Ascending aorta (tissue), 2 donors: ENCODE measurements around the gene UPK3BL2. TPM values are rescaled to one million over a fixed set of nuclear protein-coding genes. Genes with fewer than 3 reads are reported as not detected.
"Not testable (repeated sequence)": the region's sequence is repeated elsewhere in the genome, so short reads cannot be mapped to it uniquely, and the experiment has no call there.

Experiments
- DNase-seq, 2 donors: peaks; one replicate each; pipeline ENCODE4 v3.0.0-alpha.2; 2019; ENCODE audit warnings: low spot score in 2 of 2
- H3K27ac ChIP-seq, 2 donors: fragments of 200-600 bp; sonication (generic); one replicate each; pipeline ENCODE4 v1.5.1; 2016 to 2017; ENCODE audit warnings: mild to moderate bottlenecking in 1 of 2
- H3K27me3 ChIP-seq: fragments of 200-600 bp; sonication (generic); one replicate; pipeline ENCODE4 v1.5.1; 2017
- H3K36me3 ChIP-seq, 2 donors: fragments of 200-600 bp; sonication (generic); one replicate each; pipeline ENCODE4 v1.5.1; 2016
- H3K4me1 ChIP-seq, 2 donors: fragments of 200-600 bp; sonication (generic); one replicate each; pipeline ENCODE4 v1.5.1; 2016 to 2017; ENCODE audit warnings: mild to moderate bottlenecking in 1 of 2
- H3K4me3 ChIP-seq, 2 donors: fragments of 200-600 bp; sonication (generic); one replicate each; pipeline ENCODE4 v1.5.1; 2016 to 2017; ENCODE audit warnings: mild to moderate bottlenecking in 1 of 2
- H3K9me3 ChIP-seq, 2 donors: fragments of 200-600 bp; sonication (generic); one replicate each; pipeline ENCODE4 v1.5.1; 2016
- CTCF ChIP-seq, 3 experiments: fragments of 200-600 bp in 2 of 3; fragments of 450-650 bp in 1 of 3; sonication (generic) in 2 of 3; IDR thresholded peaks; one replicate each; pipeline ENCODE4 v1.5.1; 2016 to 2019; ENCODE audit warnings: antibody characterized with exemption in 3 of 3, mild to moderate bottlenecking in 1 of 3, moderate library complexity in 1 of 3
- intact Hi-C: fragments of 100-400 bp; cut with DNase I; formaldehyde crosslinking; loops from one replicate; pipeline ENCODE4 v1.15.1; 2023
- total RNA-seq: library from RNA; depleted of rRNA; stranded (reverse); fragments of >200 nt; gene quantifications from one replicate; pipeline ENCODE4 v1.1.0, GENCODE V29; 2016

Gene UPK3BL2
- total RNA-seq: 43.5 TPM

GRCh38 chr7:102543596-102543995, at the start of gene UPK3BL2:
Gene UPK3BL2 (minus strand): TSS chr7:102543696. CDS start chr7:102543636, 60 bp downstream.
- H3K4me3 ChIP-seq, H3K4me1 ChIP-seq, intact Hi-C loops, DNase-seq, H3K36me3 ChIP-seq, H3K27ac ChIP-seq, H3K27me3 ChIP-seq, H3K9me3 ChIP-seq: not testable (repeated sequence)

GRCh38 chr7:102592477-102593019, 49.1 kb upstream of the UPK3BL2 start:
- H3K27me3 ChIP-seq, intact Hi-C loops, H3K27ac ChIP-seq, H3K4me3 ChIP-seq, H3K36me3 ChIP-seq, H3K9me3 ChIP-seq, H3K4me1 ChIP-seq: not testable (repeated sequence)
- peak in 1 of 2 donors; percentile 62 for DNase-seq

GRCh38 chr7:102589857-102590256, 46.4 kb upstream of the UPK3BL2 start:
- H3K27ac ChIP-seq, H3K36me3 ChIP-seq, DNase-seq, H3K27me3 ChIP-seq, intact Hi-C loops, H3K9me3 ChIP-seq, H3K4me1 ChIP-seq, H3K4me3 ChIP-seq: not testable (repeated sequence)

GRCh38 chr7:102583495-102583894, 40.0 kb upstream of the UPK3BL2 start:
- H3K4me1 ChIP-seq, H3K4me3 ChIP-seq, H3K36me3 ChIP-seq, H3K9me3 ChIP-seq, DNase-seq, H3K27me3 ChIP-seq, intact Hi-C loops, H3K27ac ChIP-seq: not testable (repeated sequence)

GRCh38 chr7:102581722-102582121, 38.2 kb upstream of the UPK3BL2 start:
- not testable (repeated sequence) for H3K27ac ChIP-seq, DNase-seq

GRCh38 chr7:102578486-102578885, 35.0 kb upstream of the UPK3BL2 start:
- intact Hi-C loops, H3K4me1 ChIP-seq, H3K36me3 ChIP-seq, H3K9me3 ChIP-seq, H3K27me3 ChIP-seq, H3K4me3 ChIP-seq, H3K27ac ChIP-seq: not testable (repeated sequence)
- DNase-seq: peak in 1 of 2 donors; percentile 41

More at GRCh38 chr7:102581722-102582121, 38.2 kb upstream of the UPK3BL2 start:
- H3K36me3 ChIP-seq, H3K27me3 ChIP-seq, H3K4me1 ChIP-seq, H3K4me3 ChIP-seq, H3K9me3 ChIP-seq, intact Hi-C loops: not testable (repeated sequence)

- H3K4me3 ChIP-seq, H3K27ac ChIP-seq, H3K9me3 ChIP-seq, H3K4me1 ChIP-seq, H3K36me3 ChIP-seq, H3K27me3 ChIP-seq, intact Hi-C loops: not testable (repeated sequence)
- DNase-seq: peak in 1 of 2 donors; percentile 51
These were observed 34.1 kb upstream of the UPK3BL2 start for GRCh38 chr7:102577315-102578240.

- H3K36me3 ChIP-seq, H3K27ac ChIP-seq, DNase-seq, H3K9me3 ChIP-seq, H3K27me3 ChIP-seq, intact Hi-C loops, H3K4me1 ChIP-seq, H3K4me3 ChIP-seq: not testable (repeated sequence)
These were observed 32.9 kb upstream of the UPK3BL2 start for GRCh38 chr7:102576363-102576762.

GRCh38 chr7:102574607-102575006, 31.1 kb upstream of the UPK3BL2 start:
- H3K36me3 ChIP-seq, intact Hi-C loops, H3K9me3 ChIP-seq, H3K4me3 ChIP-seq, H3K27ac ChIP-seq, H3K4me1 ChIP-seq, H3K27me3 ChIP-seq, DNase-seq: not testable (repeated sequence)

GRCh38 chr7:102572261-102573239, 29.1 kb upstream of the UPK3BL2 start, which contains the start of gene POLR2J3:
Gene POLR2J3 (minus strand): TSS chr7:102572583. CDS start chr7:102572521, 62 bp downstream.
- H3K4me3 ChIP-seq: peak within 1 kb of the TSS; percentile 83 to 84
- peak; percentile 13 to 58 (median 51) for TF ChIP-seq CTCF (IDR thresholded peaks at IDR 0.05)
- H3K4me1 ChIP-seq, H3K9me3 ChIP-seq, H3K27me3 ChIP-seq, intact Hi-C loops, H3K36me3 ChIP-seq: not testable (repeated sequence)
- H3K27ac ChIP-seq: peak within 1 kb of the TSS; percentile 69 to 72
- DNase-seq: peak; percentile 82 to 97

GRCh38 chr7:102568620-102569019, 25.1 kb upstream of the UPK3BL2 start:
- H3K4me3 ChIP-seq, H3K9me3 ChIP-seq, H3K36me3 ChIP-seq, H3K27ac ChIP-seq, DNase-seq, H3K4me1 ChIP-seq, H3K27me3 ChIP-seq, intact Hi-C loops: not testable (repeated sequence)

- H3K36me3 ChIP-seq, H3K9me3 ChIP-seq, H3K4me3 ChIP-seq, H3K27me3 ChIP-seq, intact Hi-C loops, H3K27ac ChIP-seq, H3K4me1 ChIP-seq, DNase-seq: not testable (repeated sequence)
These were observed 7.4 kb upstream of the UPK3BL2 start, which contains the start of gene SPDYE2 for GRCh38 chr7:102550808-102551422. Gene SPDYE2 (plus strand): TSS chr7:102551226. CDS start chr7:102553256, 2,030 bp downstream.
